HCT116 (cell line): ENCODE measurements around the gene AS3MT. TPM values are rescaled to one million over a fixed set of nuclear protein-coding genes. Genes with fewer than 3 reads are reported as not detected.
"Not testable (repeated sequence)": the region's sequence is repeated elsewhere in the genome, so short reads cannot be mapped to it uniquely, and the experiment has no call there.

Experiments used
- ATAC-seq: fragments of 200-7000 bp; cut with Tn5 transposase; 2 replicates; pipeline ENCODE4 v1.9.1; 2020; ENCODE audit warnings: mild to moderate bottlenecking, moderate library complexity
- BruUV-seq: library from RNA; stranded (reverse); fragments of 400-500 nt; replicated peaks from 2 replicates; lab custom pipeline; 2021; lab: Mats Ljungman, UMichigan
- CTCF ChIA-PET: fragments of 300-600 bp; sonication (Branson Sonifier 250); formaldehyde crosslinking; loops from one replicate; lab custom pipeline; 2021; ENCODE audit warnings: antibody characterized with exemption; lab: Charles Lee
- POLR2A ChIA-PET: fragments of 300-600, 350-600 bp; sonication (Branson Sonifier 250); formaldehyde crosslinking; loops from one replicate; lab custom pipeline; 2021; ENCODE audit warnings: antibody characterized with exemption; lab: Charles Lee
- RAD21 ChIA-PET, 2 experiments: fragments of 300-600 bp; sonication (Branson Sonifier 250); formaldehyde crosslinking; loops; one replicate each; lab custom pipeline; 2023; ENCODE audit warnings: low total read pairs in 2 of 2; ENCODE audit not compliant: uncharacterized antibody in 2 of 2, unreplicated experiment in 2 of 2, low non-redundant PET in 1 of 2; lab: Charles Lee
- DNase-seq: peaks from one replicate; pipeline ENCODE4 v3.0.0-alpha.2; 2010; ENCODE audit warnings: low read depth, low spot score
- H2AFZ ChIP-seq: fragments of 200-600 bp; shearing (Covaris generic), sonication (generic); 2 replicates; pipeline ENCODE4 v1.6.1; 2017; ENCODE audit warnings: low read depth, mixed run types, mixed read lengths, antibody characterized with exemption, low read length; ENCODE audit not compliant: poor library complexity, severe bottlenecking
- H3K27ac ChIP-seq: 2 replicates; pipeline ENCODE4 v1.5.1; 2012; ENCODE audit warnings: low read depth, low read length
- H3K27me3 ChIP-seq: fragments of 200-600 bp; sonication (generic); 2 replicates; pipeline ENCODE4 v1.6.1; 2016; ENCODE audit warnings: mixed run types, low read length, mixed read lengths; ENCODE audit not compliant: insufficient read depth
- H3K36me3 ChIP-seq, 2 experiments: fragments of 200-500 bp in 1 of 2; fragments of 200-600 bp in 1 of 2; sonication (Bioruptor generic) in 1 of 2; sonication (generic) in 1 of 2; 2 replicates each; pipeline versions ENCODE4 v1.5.1 to v1.6.1; 2014 to 2016; ENCODE audit warnings: low read length in 2 of 2, inconsistent platforms in 1 of 2, mixed read lengths in 1 of 2, mixed run types in 1 of 2; ENCODE audit not compliant: insufficient read depth in 2 of 2, control insufficient read depth in 1 of 2
- H3K4me1 ChIP-seq, 2 experiments: fragments of 200-600 bp in 1 of 2; sonication (generic) in 1 of 2; 2 replicates each; pipeline versions ENCODE4 v1.5.1 to v1.6.1; 2012 to 2017; ENCODE audit warnings: low read length in 2 of 2, inconsistent platforms in 1 of 2, mild to moderate bottlenecking in 1 of 2, mixed read lengths in 1 of 2, mixed run types in 1 of 2, moderate library complexity in 1 of 2; ENCODE audit not compliant: insufficient read depth in 2 of 2, control insufficient read depth in 1 of 2
- H3K4me2 ChIP-seq: fragments of 200-600 bp; sonication (generic); 2 replicates; pipeline ENCODE4 v1.6.1; 2017; ENCODE audit warnings: mixed run types, low read length, mixed read lengths
- H3K4me3 ChIP-seq, 2 experiments: fragments of 200-600 bp in 1 of 2; sonication (generic) in 1 of 2; replicated peaks in 1 of 2; 2 replicates each; pipeline ENCODE4 v1.5.1; 2011 to 2016; ENCODE audit warnings: low read length in 2 of 2, control low read depth in 1 of 2, low read depth in 1 of 2, mild to moderate bottlenecking in 1 of 2, mixed read lengths in 1 of 2, mixed run types in 1 of 2
- H3K79me2 ChIP-seq: fragments of 200-600 bp; sonication (generic); 2 replicates; pipeline ENCODE4 v1.6.1; 2017; ENCODE audit warnings: mild to moderate bottlenecking, mixed run types, low read length, moderate library complexity, mixed read lengths; ENCODE audit not compliant: insufficient read depth
- H3K9ac ChIP-seq: fragments of 200-600 bp; sonication (generic); 2 replicates; pipeline ENCODE4 v1.6.1; 2016; ENCODE audit warnings: low read length, mixed read lengths
- H3K9me2 ChIP-seq: fragments of 200-600 bp; sonication (generic), shearing (Covaris generic); 2 replicates; pipeline ENCODE4 v1.6.1; 2017; ENCODE audit warnings: mixed run types, mild to moderate bottlenecking, moderate library complexity; ENCODE audit not compliant: insufficient read depth
- H3K9me3 ChIP-seq, 2 experiments: fragments of 200-500 bp in 1 of 2; fragments of 200-600 bp in 1 of 2; sonication (Bioruptor generic) in 1 of 2; sonication (generic) in 1 of 2; 2 replicates each; pipeline ENCODE4 v1.6.1; 2014 to 2017; ENCODE audit warnings: low read length in 2 of 2, mixed read lengths in 2 of 2, inconsistent platforms in 1 of 2, low read depth in 1 of 2, mild to moderate bottlenecking in 1 of 2, mixed run types in 1 of 2, moderate library complexity in 1 of 2; ENCODE audit not compliant: control insufficient read depth in 1 of 2, insufficient read depth in 1 of 2
- H4K20me1 ChIP-seq: fragments of 200-600 bp; sonication (generic), shearing (Covaris generic); 2 replicates; pipeline ENCODE4 v1.6.1; 2017; ENCODE audit warnings: mixed run types, mild to moderate bottlenecking, moderate library complexity; ENCODE audit not compliant: insufficient read depth
- CBX3 ChIP-seq: IDR thresholded peaks from 2 replicates; pipeline ENCODE4 v1.6.1; 2012; ENCODE audit warnings: low read depth
- CEBPB ChIP-seq: IDR thresholded peaks from 2 replicates; pipeline ENCODE4 v1.6.1; 2012; ENCODE audit warnings: low read depth
- EGR1 ChIP-seq: IDR thresholded peaks from 2 replicates; pipeline ENCODE4 v1.6.1; 2012; ENCODE audit warnings: low read depth
- ELF1 ChIP-seq: IDR thresholded peaks from 2 replicates; pipeline ENCODE4 v1.6.1; 2012; ENCODE audit warnings: low read depth, borderline replicate concordance
- EZH2 ChIP-seq: fragments of 200-600 bp; sonication (generic); IDR thresholded peaks from 2 replicates; pipeline ENCODE4 v1.6.1; 2017; ENCODE audit warnings: antibody characterized with exemption, mixed run types
- FOSL1 ChIP-seq: IDR thresholded peaks from 2 replicates; pipeline ENCODE4 v1.6.1; 2012; ENCODE audit warnings: low read depth
- JUND ChIP-seq: IDR thresholded peaks from 2 replicates; pipeline ENCODE4 v1.6.1; 2012
- POLR2A ChIP-seq: IDR thresholded peaks from 2 replicates; pipeline ENCODE4 v1.7.0; 2011; ENCODE audit warnings: borderline replicate concordance; ENCODE audit not compliant: insufficient read depth, insufficient read length; ENCODE audit errors: extremely low read depth
- POLR2AphosphoS5 ChIP-seq: IDR thresholded peaks from 2 replicates; pipeline ENCODE4 v1.6.1; 2011; ENCODE audit warnings: mild to moderate bottlenecking, low read depth, low read length, moderate library complexity
- RAD21 ChIP-seq: IDR thresholded peaks from 2 replicates; pipeline ENCODE4 v1.6.1; 2012; ENCODE audit warnings: low read depth, mild to moderate bottlenecking
- SP1 ChIP-seq: IDR thresholded peaks from 2 replicates; pipeline ENCODE4 v1.6.1; 2012; ENCODE audit warnings: low read depth
- YY1 ChIP-seq: IDR thresholded peaks from 2 replicates; pipeline ENCODE4 v1.6.1; 2011; ENCODE audit warnings: low read length, low read depth, moderate library complexity, mild to moderate bottlenecking; ENCODE audit not compliant: insufficient replicate concordance; ENCODE audit errors: extremely low read depth
- ZNF274 ChIP-seq: fragments of 200-500 bp; sonication (Bioruptor generic); IDR thresholded peaks from 2 replicates; pipeline ENCODE4 v1.6.1; 2014; ENCODE audit warnings: mild to moderate bottlenecking, low read depth, low read length, inconsistent platforms
- intact Hi-C: fragments of 100-400 bp; cut with micrococcal nuclease; formaldehyde crosslinking; loops from 2 replicates; pipeline ENCODE4 v1.10.0; 2022
- total RNA-seq: library from RNA; stranded (reverse); gene quantifications from one replicate; pipeline ENCODE4 v1.2.1, GENCODE V29; 2021; ENCODE audit not compliant: unreplicated experiment
- TF ChIP-seq, protein P1 (sequence below), 3 experiments: fragments of 200-600 bp in 1 of 3; sonication (generic) in 1 of 3; IDR thresholded peaks in 2 of 3; conservative IDR thresholded peaks in 1 of 3; 2 replicates each; pipeline ENCODE4 v1.5.1; 2012 to 2017; ENCODE audit warnings: low read depth in 2 of 3, low read length in 2 of 3, antibody characterized with exemption in 1 of 3, borderline replicate concordance in 1 of 3, control low read depth in 1 of 3, mild to moderate bottlenecking in 1 of 3, mixed read lengths in 1 of 3, mixed run types in 1 of 3, moderate library complexity in 1 of 3; ENCODE audit not compliant: insufficient read depth in 1 of 3
- TF ChIP-seq, protein P2 (sequence below): IDR thresholded peaks from 2 replicates; pipeline ENCODE4 v1.6.1; 2012; ENCODE audit warnings: low read depth

AS3MT gene
- total RNA-seq, 1 experiment from 2014 or later: 0.79 TPM

GRCh38 chr10:102850025-102850518 is 19.2 kb upstream of the AS3MT start:
- TF ChIP-seq YY1 (no peak), FOSL1 (no peak), CBX3 (no peak), EZH2 (no peak), POLR2A (no peak), SP1 (no peak), ZNF274 (no peak), POLR2AphosphoS5 (no peak), RAD21 (no peak), EGR1 (no peak), ELF1 (no peak), JUND (no peak), CEBPB (no peak)
- TF ChIP-seq, protein P1, sequence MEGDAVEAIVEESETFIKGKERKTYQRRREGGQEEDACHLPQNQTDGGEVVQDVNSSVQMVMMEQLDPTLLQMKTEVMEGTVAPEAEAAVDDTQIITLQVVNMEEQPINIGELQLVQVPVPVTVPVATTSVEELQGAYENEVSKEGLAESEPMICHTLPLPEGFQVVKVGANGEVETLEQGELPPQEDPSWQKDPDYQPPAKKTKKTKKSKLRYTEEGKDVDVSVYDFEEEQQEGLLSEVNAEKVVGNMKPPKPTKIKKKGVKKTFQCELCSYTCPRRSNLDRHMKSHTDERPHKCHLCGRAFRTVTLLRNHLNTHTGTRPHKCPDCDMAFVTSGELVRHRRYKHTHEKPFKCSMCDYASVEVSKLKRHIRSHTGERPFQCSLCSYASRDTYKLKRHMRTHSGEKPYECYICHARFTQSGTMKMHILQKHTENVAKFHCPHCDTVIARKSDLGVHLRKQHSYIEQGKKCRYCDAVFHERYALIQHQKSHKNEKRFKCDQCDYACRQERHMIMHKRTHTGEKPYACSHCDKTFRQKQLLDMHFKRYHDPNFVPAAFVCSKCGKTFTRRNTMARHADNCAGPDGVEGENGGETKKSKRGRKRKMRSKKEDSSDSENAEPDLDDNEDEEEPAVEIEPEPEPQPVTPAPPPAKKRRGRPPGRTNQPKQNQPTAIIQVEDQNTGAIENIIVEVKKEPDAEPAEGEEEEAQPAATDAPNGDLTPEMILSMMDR (IDR thresholded peaks at IDR 0.05 in 2 of 3, conservative IDR thresholded peaks at IDR 0.05 in 1 of 3; ENCODE audit: borderline replicate concordance in 1 of 3, insufficient read depth in 1 of 3, low read depth in 2 of 3, low read length in 2 of 3): no peak
- TF ChIP-seq, protein P2, sequence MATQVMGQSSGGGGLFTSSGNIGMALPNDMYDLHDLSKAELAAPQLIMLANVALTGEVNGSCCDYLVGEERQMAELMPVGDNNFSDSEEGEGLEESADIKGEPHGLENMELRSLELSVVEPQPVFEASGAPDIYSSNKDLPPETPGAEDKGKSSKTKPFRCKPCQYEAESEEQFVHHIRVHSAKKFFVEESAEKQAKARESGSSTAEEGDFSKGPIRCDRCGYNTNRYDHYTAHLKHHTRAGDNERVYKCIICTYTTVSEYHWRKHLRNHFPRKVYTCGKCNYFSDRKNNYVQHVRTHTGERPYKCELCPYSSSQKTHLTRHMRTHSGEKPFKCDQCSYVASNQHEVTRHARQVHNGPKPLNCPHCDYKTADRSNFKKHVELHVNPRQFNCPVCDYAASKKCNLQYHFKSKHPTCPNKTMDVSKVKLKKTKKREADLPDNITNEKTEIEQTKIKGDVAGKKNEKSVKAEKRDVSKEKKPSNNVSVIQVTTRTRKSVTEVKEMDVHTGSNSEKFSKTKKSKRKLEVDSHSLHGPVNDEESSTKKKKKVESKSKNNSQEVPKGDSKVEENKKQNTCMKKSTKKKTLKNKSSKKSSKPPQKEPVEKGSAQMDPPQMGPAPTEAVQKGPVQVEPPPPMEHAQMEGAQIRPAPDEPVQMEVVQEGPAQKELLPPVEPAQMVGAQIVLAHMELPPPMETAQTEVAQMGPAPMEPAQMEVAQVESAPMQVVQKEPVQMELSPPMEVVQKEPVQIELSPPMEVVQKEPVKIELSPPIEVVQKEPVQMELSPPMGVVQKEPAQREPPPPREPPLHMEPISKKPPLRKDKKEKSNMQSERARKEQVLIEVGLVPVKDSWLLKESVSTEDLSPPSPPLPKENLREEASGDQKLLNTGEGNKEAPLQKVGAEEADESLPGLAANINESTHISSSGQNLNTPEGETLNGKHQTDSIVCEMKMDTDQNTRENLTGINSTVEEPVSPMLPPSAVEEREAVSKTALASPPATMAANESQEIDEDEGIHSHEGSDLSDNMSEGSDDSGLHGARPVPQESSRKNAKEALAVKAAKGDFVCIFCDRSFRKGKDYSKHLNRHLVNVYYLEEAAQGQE: no peak

DNA sequence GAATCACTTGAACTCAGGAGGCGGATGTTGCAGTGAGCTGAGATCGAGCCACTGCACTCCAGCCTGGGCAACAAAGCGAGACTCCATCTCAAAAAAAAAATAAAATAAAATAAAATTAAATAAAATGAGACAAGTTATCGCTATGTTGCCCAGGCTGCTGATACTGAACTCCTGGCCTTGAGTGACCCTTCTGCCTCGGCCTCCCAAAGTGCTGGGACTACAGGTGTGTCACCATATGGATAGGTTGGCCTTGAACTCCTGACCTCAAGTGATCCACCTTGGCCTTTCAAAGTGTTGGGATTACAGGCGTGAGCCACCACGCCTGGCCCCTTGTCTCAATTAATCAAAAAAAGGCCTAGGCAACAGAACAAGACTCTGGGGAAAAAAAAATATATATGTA is 16.0 kb upstream of the AS3MT start:
- POLR2A ChIA-PET, intact Hi-C loops, H3K9me3 ChIP-seq, H3K4me3 ChIP-seq, H3K27ac ChIP-seq, RAD21 ChIA-PET, H3K36me3 ChIP-seq, H3K4me2 ChIP-seq, BruUV-seq, CTCF ChIA-PET, H2AFZ ChIP-seq, H4K20me1 ChIP-seq, H3K27me3 ChIP-seq, DNase-seq, ATAC-seq, H3K9me2 ChIP-seq, H3K9ac ChIP-seq: not testable (repeated sequence)
- Histone ChIP-seq H3K4me1 (peaks cover 17% of the 10 kb centered on the region in 2 experiments), H3K79me2 (peaks cover 17% of the 10 kb centered on the region)

More at GRCh38 chr10:102850025-102850518, 19.2 kb upstream of the AS3MT start:
- no peak for ATAC-seq
- peaks cover 2% of the 10 kb centered on the region; the same call in 1 of the 2 replicates for H3K79me2 ChIP-seq
- H3K4me3 ChIP-seq: no peak overlapping the region
- no peaks in the 10 kb centered on the region for H3K27me3 ChIP-seq
- no peak overlapping the region for H3K4me2 ChIP-seq
- POLR2A ChIA-PET: no interaction called here
- no peak overlapping the region for H3K27ac ChIP-seq
- no TSS peak for BruUV-seq
- no peak overlapping the region for H3K9ac ChIP-seq
- H2AFZ ChIP-seq: no peak overlapping the region
- no peak for DNase-seq
- intact Hi-C loops: no loop called here
- CTCF ChIA-PET: no interaction called here
- no peaks in the 10 kb centered on the region for H3K9me2 ChIP-seq
- RAD21 ChIA-PET: no interaction called here
- peaks cover 0 to 4% of the 10 kb centered on the region in 2 experiments; a peak in 1 of 4 replicates for H3K9me3 ChIP-seq
- H3K36me3 ChIP-seq: no peaks in the 10 kb centered on the region
- H3K4me1 ChIP-seq: peaks cover 4% of the 10 kb centered on the region in 2 experiments; a peak in 3 of 4 replicates
- H4K20me1 ChIP-seq: no peaks in the 10 kb centered on the region
